ELF-1 (cell line): ENCODE results near the gene TAS2R20.

Source experiments
- DNase-seq: peaks from one replicate; pipeline ENCODE4 v3.0.0-alpha.2; 2016; ENCODE audit warnings: low read depth, low spot score

The TAS2R20 gene

DNA sequence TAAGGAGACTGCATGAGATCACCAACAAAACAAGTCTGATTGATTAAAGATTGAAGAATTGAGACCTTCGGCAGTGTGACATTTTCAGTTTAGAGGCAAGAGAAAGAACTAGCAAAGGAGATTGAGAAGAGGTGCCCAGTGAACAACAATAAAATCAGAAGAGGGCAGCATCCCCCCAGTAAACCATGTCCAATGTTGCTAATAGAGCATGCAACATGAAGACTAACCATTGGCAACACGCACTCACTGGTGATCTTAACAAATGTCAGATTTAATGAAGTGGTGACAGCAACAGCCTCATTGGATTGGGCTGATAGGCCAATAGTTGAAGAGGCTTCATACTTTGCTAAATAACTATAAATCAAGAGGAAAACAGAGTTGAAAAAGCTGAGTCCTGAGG is 38.3 kb downstream of the TAS2R20 start:
- no peak for DNase-seq

- no peak for DNase-seq
Measured at GRCh38 chr12:10957741-10958140, 40.4 kb downstream of the TAS2R20 start.

- DNase-seq = no peak
Measured at GRCh38 chr12:10956085-10956484, 42.0 kb downstream of the TAS2R20 start.

GRCh38 chr12:10952645-10953044 is 45.5 kb downstream of the TAS2R20 start:
- DNase-seq = no peak
